NCI-H1092 treated with DMSO at 0.1 percent for 48 hours (cell line): ENCODE data around the gene WIPF1.
"Not testable (repeated sequence)": the region's sequence is repeated elsewhere in the genome, so short reads cannot be mapped to it uniquely, and the experiment has no call there.

Source experiments
- DNase-seq: peaks from one replicate; lab custom pipeline; 2025; lab: John Stamatoyannopoulos, UW

The WIPF1 gene

GRCh38 chr2:174571669-174572323, 25.8 kb downstream of the WIPF1 start:
- no peak for DNase-seq

- DNase-seq = no peak
Measured at GRCh38 chr2:174570318-174570958, 27.2 kb downstream of the WIPF1 start.

- no peak for DNase-seq
Measured at GRCh38 chr2:174569678-174570077, 27.9 kb downstream of the WIPF1 start.

- DNase-seq = no peak
Measured at GRCh38 chr2:174568425-174568824, 29.2 kb downstream of the WIPF1 start.

GRCh38 chr2:174566871-174567270, 30.7 kb downstream of the WIPF1 start:
- DNase-seq = no peak

- DNase-seq = no peak
Measured at GRCh38 chr2:174563530-174564282, 33.9 kb downstream of the WIPF1 start.

GRCh38 chr2:174561972-174562370, 35.6 kb downstream of the WIPF1 start:
- DNase-seq = peak; percentile 39

GRCh38 chr2:174561283-174561971, 36.2 kb downstream of the WIPF1 start:
- DNase-seq = peak; percentile 94

- DNase-seq = no peak
Measured at GRCh38 chr2:174560737-174561136, 36.9 kb downstream of the WIPF1 start.

GRCh38 chr2:174555998-174556397, 41.6 kb downstream of the WIPF1 start:
- DNase-seq = no peak

GRCh38 chr2:174554529-174555150, 43.0 kb downstream of the WIPF1 start:
- no peak for DNase-seq

- DNase-seq = no peak
Measured at GRCh38 chr2:174553811-174554493, 43.7 kb downstream of the WIPF1 start.

- DNase-seq = no peak
Measured at GRCh38 chr2:174552880-174553279, 44.7 kb downstream of the WIPF1 start.

GRCh38 chr2:174551697-174552096, 45.9 kb downstream of the WIPF1 start:
- no peak for DNase-seq

GRCh38 chr2:174548646-174549045, 49.0 kb downstream of the WIPF1 start:
- not testable (repeated sequence) for DNase-seq

GRCh38 chr2:174548021-174548420, 49.6 kb downstream of the WIPF1 start:
- not testable (repeated sequence) for DNase-seq

GRCh38 chr2:174546519-174547506, 50.8 kb downstream of the WIPF1 start:
- peak; percentile 14 for DNase-seq

GRCh38 chr2:174545240-174545639, 52.4 kb downstream of the WIPF1 start:
- no peak for DNase-seq

- no peak for DNase-seq
Measured at GRCh38 chr2:174544802-174545201, 52.8 kb downstream of the WIPF1 start.

GRCh38 chr2:174544156-174544555, 53.4 kb downstream of the WIPF1 start:
- no peak for DNase-seq
